ENCODE measurements around the gene DEPDC1B.

- TF ChIP-seq CTCF (IDR thresholded peaks at IDR 0.05; ENCODE audit: borderline replicate concordance, extremely low read depth, low read length, poor library complexity, severe bottlenecking) (no peak), EZH2 (IDR thresholded peaks at IDR 0.05; ENCODE audit: borderline replicate concordance, low read depth, low read length, severe bottlenecking) (no peak)
These were observed 5.2 kb upstream of the DEPDC1B start for GRCh38 chr5:60705144-60705543.

Data from DND-41 (cell line).